Stimulated activated CD8-positive, alpha-beta memory T cell treated with anti-CD3 and anti-CD28 coated beads, Interleukin-7, amount 100 ng/mL, for 24 hours (primary cell): Measurements from ENCODE around the gene GRM2.

Experiments used
- DNase-seq: peaks from one replicate; pipeline ENCODE4 v3.0.0-alpha.2; 2020; ENCODE audit warnings: low read depth

Gene GRM2

GRCh38 chr3:51680663-51681230 is 26.1 kb upstream of the GRM2 start:
- DNase-seq = no peak

- DNase-seq = no peak
Observed at GRCh38 chr3:51681453-51681852, 25.4 kb upstream of the GRM2 start.

GRCh38 chr3:51682079-51682478 is 24.8 kb upstream of the GRM2 start:
- DNase-seq = peak; percentile 31

GRCh38 chr3:51682526-51682925 is 24.3 kb upstream of the GRM2 start:
- no peak for DNase-seq

- no peak for DNase-seq
Observed at GRCh38 chr3:51683566-51683965, 23.3 kb upstream of the GRM2 start.

- DNase-seq = no peak
Observed at GRCh38 chr3:51684971-51685751, 21.7 kb upstream of the GRM2 start.

- no peak for DNase-seq
Observed at GRCh38 chr3:51686056-51686455, 20.8 kb upstream of the GRM2 start.

GRCh38 chr3:51686512-51687215 is 20.2 kb upstream of the GRM2 start:
- peak; percentile 59 for DNase-seq

- DNase-seq = no peak
Observed at GRCh38 chr3:51687431-51688205, 19.2 kb upstream of the GRM2 start.

- no peak for DNase-seq
Observed at GRCh38 chr3:51688206-51688600, 18.7 kb upstream of the GRM2 start.

GRCh38 chr3:51691021-51691420 is 15.8 kb upstream of the GRM2 start:
- DNase-seq = no peak

- DNase-seq = no peak
Observed at GRCh38 chr3:51691949-51692348, 14.9 kb upstream of the GRM2 start.

GRCh38 chr3:51692980-51693395 is 13.9 kb upstream of the GRM2 start:
- DNase-seq = no peak

GRCh38 chr3:51696954-51697353 is 9.9 kb upstream of the GRM2 start:
- no peak for DNase-seq

GRCh38 chr3:51698209-51698608 is 8.7 kb upstream of the GRM2 start:
- DNase-seq = no peak

- no peak for DNase-seq
Observed at GRCh38 chr3:51700403-51700802, 6.5 kb upstream of the GRM2 start.

GRCh38 chr3:51702156-51702555 is 4.7 kb upstream of the GRM2 start:
- no peak for DNase-seq

GRCh38 chr3:51703068-51703760 is 3.7 kb upstream of the GRM2 start:
- DNase-seq = no peak

GRCh38 chr3:51703761-51704510 is 2.9 kb upstream of the GRM2 start:
- DNase-seq = no peak

GRCh38 chr3:51704511-51704950 is 2.3 kb upstream of the GRM2 start:
- no peak for DNase-seq
